Right ventricle myocardium superior (tissue), 1 donor: ENCODE measurements around the gene SRBD1. TPM values are rescaled to one million over a fixed set of nuclear protein-coding genes. Genes with fewer than 3 reads are reported as not detected.

Experiments used
- ATAC-seq: fragments of 200-7000 bp; cut with Tn5 transposase; one replicate; pipeline ENCODE4 v1.9.1; 2020; ENCODE audit warnings: mild to moderate bottlenecking; ENCODE audit not compliant: poor library complexity
- DNase-seq: peaks from one replicate; pipeline ENCODE4 v3.0.0-alpha.2; 2020
- intact Hi-C: fragments of 100-400 bp; cut with DNase I; formaldehyde crosslinking; loops from one replicate; pipeline ENCODE4 v1.11.2; 2022
- total RNA-seq: library from RNA; stranded (reverse); fragmentation: NEBNext Ultra II Directional; extraction: Animal tissue kit (Norgen Biotek cat#: 25700); gene quantifications from one replicate; pipeline ENCODE4 v1.2.1, GENCODE V29; 2021
- donor health status: DM: no; HTN: yes; CAD: no; lungs with severe emphysema.

Gene SRBD1
- total RNA-seq, 1 donor from 2014 or later, result 6.6 TPM

DNA sequence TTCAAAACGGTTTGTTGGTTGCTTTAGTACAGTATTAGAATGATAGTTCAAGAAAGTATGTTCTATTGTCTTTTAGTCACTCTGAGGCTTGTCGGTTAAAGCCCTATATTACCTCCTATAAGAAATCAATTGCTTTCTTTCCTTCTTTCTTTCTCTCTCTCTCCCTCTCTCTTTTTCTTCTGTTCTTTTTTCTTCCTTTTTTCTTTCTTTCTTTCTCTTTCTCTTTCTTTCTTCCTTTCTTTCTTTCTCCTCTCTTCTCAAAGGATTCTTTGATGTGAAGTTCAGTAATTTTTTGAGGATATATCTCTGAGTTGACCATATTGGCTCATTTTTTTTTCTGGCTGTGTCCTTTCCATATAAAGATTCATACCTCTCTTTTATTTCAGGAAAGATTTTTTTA lies 249.4 kb downstream of the SRBD1 start:
- ATAC-seq (no peak), DNase-seq (no peak)
- intact Hi-C loops, result no loop called here

DNA sequence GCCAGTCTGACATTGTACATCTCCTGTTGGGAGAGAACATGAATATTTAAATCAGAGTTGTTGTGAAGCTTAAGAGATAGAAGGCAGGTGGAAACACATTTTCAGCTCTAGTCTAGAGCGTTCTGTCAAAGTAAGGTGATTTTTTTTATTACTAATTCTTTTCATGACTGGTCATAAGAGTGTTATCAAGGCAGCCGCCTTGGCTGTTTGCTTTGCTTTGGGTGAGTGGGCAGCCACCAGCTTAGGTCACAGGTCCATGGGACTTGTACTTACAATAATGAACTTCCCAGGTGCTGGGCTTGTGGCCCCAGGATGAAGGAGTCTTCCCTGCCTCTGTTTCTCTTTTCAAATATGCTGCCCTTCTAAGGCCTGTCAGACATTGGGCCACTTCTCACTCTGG lies 256.3 kb downstream of the SRBD1 start:
- ATAC-seq, result no peak

DNA sequence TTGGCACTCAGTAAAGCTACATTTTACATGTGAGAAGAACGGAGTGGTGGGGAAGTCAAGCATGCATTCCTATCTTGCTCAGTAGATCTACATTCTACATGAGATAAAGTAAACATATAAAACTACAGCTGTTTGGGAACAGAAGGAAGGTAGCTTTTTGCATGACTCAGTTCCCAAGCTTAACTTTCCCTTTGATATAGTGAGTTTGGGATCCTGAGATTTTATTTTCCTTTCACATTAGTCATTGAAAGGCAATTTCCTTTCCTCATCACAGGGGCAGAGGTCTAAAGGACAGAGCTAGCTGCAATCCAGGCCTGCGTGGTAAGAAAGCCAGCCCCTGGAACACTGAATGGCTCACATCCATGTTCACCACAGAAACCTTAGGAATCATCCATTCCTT lies 257.2 kb downstream of the SRBD1 start:
- ATAC-seq (no peak), DNase-seq (no peak)
- intact Hi-C loops, result no loop called here

More for the DNA sequence above, 256.3 kb downstream of the SRBD1 start:
- intact Hi-C loops, result no loop called here
- no peak for DNase-seq

DNA sequence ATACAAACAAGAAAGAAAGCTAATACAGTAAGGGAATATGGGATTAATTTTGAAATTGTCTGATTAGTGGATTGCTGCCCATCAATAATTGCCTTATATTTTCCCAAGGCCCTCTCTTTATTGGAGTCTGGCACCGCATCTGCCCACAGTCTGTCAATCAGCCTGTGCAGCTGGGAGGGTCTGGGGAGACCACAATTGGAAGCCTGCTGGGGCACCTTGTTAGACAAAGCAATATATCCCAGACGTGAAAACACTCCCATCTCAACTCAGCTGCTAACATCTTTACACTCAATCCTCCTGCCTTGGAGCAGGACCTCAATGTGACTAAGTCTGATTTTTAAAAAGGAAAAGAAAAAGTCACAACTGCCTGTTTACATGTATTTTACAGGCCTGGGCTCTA lies 258.6 kb downstream of the SRBD1 start:
- intact Hi-C loops, result no loop called here
- ATAC-seq (no peak), DNase-seq (no peak)

DNA sequence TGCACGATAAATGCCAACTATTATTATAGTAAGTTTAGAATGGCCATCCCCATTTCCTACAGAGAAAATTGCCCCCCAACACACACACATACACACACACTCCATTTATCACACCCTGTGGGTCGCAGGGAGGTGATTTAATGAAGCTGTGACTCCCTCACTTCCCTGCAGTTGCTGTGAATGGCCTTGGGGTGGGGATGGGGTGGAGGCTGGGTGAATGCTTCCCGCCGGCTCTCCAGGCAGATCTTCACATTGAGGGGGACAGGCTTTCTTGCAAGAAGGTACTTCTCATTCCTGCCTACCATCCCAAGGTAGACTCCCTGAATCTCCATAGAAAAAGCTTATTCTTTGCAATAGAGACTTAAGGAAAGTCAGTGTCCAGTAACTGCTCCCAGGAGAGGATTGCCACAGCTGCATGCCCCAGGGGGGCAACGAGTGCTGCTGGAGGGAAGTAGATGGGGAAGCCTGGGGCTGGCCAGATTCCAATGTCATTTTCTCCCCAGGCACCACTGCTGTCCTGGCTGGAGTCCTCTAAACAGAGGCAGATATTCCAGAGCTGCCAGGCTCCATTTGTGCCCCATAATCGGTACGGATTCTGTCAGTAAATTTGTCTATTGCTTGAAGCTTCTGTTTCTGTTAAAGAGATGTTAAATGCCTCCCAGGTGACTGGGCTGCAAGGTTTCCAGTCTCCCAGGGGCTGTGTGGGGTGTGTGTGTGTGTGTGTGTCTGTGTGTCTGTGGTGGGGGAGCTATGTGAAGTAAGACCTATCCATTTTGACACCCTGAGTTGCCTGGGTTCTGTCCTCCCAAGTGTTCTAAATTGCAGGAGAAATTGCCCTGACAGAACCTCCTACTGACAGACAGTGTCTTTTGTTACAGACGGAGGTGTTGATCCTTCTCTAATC lies 265.5 kb downstream of the SRBD1 start:
- ATAC-seq (no peak), DNase-seq (no peak)
- intact Hi-C loops, result no loop called here

DNA sequence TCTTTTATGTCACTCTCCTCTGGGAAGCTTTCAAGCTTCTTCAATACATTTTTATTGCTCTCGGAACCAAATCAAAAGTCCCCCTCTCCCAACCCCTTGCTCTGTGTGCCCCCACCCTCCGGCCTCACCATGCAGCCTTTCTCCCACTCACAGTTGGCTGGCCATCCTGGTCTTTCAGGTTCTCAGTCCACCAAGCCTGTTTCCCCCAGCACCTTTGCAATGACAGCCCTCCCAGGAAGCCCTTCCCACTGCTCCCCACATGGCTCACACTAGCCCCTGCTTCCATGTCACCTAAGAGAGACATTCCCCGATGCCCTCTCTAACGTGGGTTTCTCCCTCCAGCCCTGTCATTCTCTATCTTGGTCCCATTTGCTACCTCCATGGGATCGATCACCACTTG lies 266.6 kb downstream of the SRBD1 start:
- DNase-seq (no peak), ATAC-seq (no peak)
- intact Hi-C loops, result no loop called here

DNA sequence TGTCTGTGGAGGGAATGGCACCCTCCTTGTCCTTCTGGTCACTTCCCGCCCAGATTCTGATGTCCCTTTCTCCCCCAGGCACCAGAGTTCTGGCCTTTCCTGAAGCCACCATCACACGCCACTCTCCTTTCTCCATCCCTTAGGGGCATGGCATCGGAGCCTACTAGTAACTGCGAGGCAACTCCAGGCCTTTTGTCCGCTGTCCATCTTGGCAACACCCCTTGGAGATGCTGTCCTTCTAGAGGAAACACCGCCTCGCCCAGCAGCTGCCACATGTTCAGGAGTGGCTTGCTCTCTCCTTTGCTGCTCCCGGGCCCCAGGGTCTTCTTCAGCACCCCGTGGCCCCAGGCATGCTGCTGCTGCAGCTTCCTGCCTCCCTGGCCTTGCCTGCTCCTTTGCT lies 267.0 kb downstream of the SRBD1 start:
- DNase-seq (no peak), ATAC-seq (no peak)
- intact Hi-C loops, result no loop called here

DNA sequence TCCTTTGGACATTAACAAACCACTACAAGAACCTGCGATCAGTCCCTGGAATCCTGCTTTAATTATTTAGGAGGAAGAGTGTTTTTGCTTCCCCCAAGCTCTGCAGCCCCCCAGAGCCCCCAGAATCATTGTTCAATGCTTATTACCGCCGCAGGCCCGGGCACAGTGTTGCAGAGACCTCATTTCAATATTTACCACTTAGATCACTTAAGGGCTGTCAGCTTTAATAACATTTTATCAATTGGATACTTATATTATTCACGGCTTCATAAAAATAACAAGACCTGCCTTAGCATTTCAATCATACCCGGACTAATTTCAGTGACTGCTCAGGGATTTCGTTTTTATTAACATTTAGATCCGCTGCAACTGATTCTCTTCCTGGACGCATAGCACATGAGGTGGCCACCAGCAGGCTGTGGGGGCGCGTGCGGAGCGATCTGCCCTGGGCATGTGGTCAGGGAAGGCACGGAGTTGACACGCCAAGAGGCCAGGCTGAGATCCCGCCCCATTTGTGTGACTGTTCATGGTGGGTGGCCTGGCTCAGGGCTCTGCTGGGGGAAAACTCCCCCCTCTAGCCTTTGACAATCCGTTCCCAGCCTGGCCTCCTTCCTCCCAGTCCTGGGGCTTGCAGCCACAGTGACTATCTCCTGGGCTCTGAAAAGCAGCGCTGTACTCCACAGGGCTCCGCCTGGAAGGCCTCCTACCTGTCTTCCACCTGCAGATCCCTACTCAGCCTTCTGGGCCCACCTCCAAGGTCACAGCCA lies 267.6 kb downstream of the SRBD1 start:
- intact Hi-C loops, result no loop called here
- ATAC-seq (no peak), DNase-seq (no peak)

DNA sequence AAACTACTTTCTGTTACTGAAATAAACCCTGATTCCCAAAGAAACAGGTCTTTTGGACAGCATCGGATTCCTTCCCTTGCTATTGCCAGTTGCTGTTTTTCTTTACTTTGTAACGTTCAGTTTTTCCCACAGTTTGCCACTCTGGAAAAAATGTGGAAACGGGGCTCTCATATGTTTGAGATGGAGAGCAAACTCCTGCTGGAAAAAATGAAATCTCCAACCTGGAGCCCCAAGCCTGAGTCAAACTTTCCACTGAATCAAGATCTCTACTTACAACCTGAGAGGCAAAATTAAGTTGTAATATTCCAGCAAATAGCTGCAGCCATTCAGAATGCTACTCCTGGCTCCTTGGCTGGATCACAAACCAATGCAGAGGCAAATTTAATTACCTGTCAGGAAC lies 270.7 kb downstream of the SRBD1 start:
- DNase-seq (no peak), ATAC-seq (no peak)
- intact Hi-C loops, result no loop called here

DNA sequence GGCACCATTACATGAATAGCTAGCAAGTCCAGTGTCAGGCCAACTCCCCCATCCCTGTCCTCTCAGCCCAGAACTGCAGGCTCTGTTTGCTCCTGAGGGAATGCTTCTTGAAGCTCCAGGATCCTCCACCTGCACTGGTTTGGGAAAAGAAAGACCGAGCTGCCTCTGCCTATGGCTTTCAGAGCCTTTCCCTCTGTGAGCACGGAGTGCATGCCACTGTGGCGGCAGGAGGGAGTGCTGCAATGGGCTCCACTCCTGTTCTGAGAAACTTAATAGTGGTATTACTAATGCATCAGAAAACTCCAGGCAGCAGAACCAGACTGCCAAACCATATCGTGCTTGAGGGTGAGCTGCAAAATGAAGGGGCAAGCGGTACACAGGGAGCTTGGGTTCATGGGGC lies 271.8 kb downstream of the SRBD1 start:
- no peak for DNase-seq
- no peak for ATAC-seq
- intact Hi-C loops, result no loop called here

Other genes starting within 250 kb of the SRBD1 start
- gene PRKCE, start 40.4 kb upstream of the SRBD1 start, total RNA-seq, result 12.5 TPM